Measurements from ENCODE around the gene C5.

Gene C5

DNA sequence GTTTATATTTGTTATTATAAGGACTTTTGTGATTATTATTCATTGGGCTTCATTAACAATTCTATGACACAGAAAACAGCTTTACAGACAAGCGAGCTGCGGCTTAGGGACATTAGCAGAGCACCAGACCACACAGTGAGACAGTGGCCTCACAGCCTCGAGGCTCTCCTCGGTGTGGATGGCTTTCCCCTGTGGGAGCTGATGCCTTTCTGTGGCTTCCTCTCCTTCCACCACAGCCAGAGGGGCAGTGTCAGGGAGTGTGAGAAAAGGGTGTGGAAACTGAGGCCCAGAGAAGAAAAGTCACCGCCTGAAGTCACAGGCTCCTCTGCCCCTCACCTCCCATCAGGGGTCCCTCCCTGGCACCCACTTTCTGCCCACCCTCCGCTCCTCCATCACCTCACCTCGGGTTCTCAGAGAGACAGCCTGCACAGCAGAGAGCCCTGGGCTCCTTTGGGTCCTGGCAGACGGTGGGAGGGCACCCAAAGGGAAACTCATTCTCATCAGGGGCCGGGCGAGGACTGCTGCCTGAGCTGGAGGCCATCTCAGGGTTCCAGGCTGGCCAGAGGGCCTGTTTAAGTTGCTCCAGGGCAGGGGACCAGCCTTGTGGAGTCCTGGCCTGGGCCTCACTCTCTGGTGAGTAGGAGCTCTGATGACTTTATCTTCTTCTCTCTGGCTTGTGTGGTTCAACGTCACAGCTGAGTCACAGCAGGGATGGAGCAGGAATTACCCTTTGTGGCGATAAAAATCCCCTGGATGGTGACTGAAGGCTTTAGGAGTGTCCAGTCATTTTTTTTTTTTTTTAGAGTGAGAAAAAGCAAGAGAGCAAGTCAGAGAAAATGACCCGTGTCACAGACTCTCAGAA is 124.3 kb downstream of the C5 start:
- Histone ChIP-seq H3K4me3 (ENCODE audit: low read length in 2 of 2) (peak overlapping the region in 1 of 2 donors; percentile 8), H3K9ac (ENCODE audit: low read length in 2 of 2) (no peak overlapping the region), H3K27me3 (ENCODE audit: control insufficient read depth in 1 of 2, insufficient read depth in 2 of 2, low read length in 2 of 2) (no peaks in the 10 kb centered on the region), H3K27ac (ENCODE audit: low read length) (peak overlapping the region; percentile 88), H3K36me3 (ENCODE audit: control insufficient read depth in 2 of 2, insufficient read depth in 2 of 2, low read length in 2 of 2) (peaks cover 0 to 5% of the 10 kb centered on the region in 2 donors), H3K9me3 (ENCODE audit: control insufficient read depth in 2 of 2, low read length in 2 of 2) (no peaks in the 10 kb centered on the region), H3K4me1 (ENCODE audit: control insufficient read depth, insufficient read depth, low read length) (peaks cover 39% of the 10 kb centered on the region)

- Histone ChIP-seq H3K4me3 (ENCODE audit: low read length in 2 of 2) (no peak overlapping the region), H3K9me3 (ENCODE audit: control insufficient read depth in 2 of 2, low read length in 2 of 2) (no peaks in the 10 kb centered on the region), H3K27me3 (ENCODE audit: control insufficient read depth in 1 of 2, insufficient read depth in 2 of 2, low read length in 2 of 2) (no peaks in the 10 kb centered on the region), H3K36me3 (ENCODE audit: control insufficient read depth in 2 of 2, insufficient read depth in 2 of 2, low read length in 2 of 2) (peaks cover 0 to 5% of the 10 kb centered on the region in 2 donors), H3K9ac (ENCODE audit: low read length in 2 of 2) (no peak overlapping the region), H3K27ac (ENCODE audit: low read length) (no peak overlapping the region), H3K4me1 (ENCODE audit: control insufficient read depth, insufficient read depth, low read length) (peaks cover 46% of the 10 kb centered on the region)
Observed at GRCh38 chr9:120924698-120925534, 125.2 kb downstream of the C5 start.

DNA sequence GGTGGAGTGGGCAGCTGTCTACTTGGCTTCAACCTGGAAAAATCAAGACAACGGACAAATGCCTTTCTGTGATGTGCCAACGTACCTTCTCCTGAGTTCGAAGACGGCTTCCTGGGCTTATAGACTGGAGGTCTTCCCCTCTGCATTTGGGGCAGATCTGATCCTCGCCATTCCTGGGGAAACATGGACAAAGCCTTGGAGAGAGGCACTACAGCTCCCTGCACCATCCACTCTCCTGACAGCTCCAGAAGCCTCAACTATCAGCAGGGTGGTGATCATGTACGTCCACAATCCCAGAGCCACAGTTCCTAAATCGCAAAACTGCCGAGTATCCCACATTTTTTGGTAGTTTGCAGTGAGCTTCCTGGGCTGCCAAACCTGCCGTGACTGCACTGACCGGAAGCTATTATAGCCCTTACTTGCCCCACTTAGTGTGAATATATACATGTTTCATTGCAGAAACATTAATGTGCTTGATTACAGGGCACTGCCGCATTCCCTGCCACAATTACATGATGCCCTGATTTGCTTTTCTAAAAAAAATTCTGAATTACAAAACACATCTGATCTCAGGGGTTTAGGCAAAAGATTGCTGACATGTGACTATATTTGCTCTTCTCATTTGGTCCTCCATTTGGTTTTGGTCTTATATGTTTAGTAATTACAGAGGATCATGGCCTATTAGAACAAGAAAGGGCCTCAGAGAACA is 126.3 kb downstream of the C5 start:
- Histone ChIP-seq H3K9ac (ENCODE audit: low read length in 2 of 2) (no peak overlapping the region), H3K36me3 (ENCODE audit: control insufficient read depth in 2 of 2, insufficient read depth in 2 of 2, low read length in 2 of 2) (peaks cover 0 to 5% of the 10 kb centered on the region in 2 donors), H3K4me1 (ENCODE audit: control insufficient read depth, insufficient read depth, low read length) (peaks cover 52% of the 10 kb centered on the region), H3K9me3 (ENCODE audit: control insufficient read depth in 2 of 2, low read length in 2 of 2) (no peaks in the 10 kb centered on the region), H3K27me3 (ENCODE audit: control insufficient read depth in 1 of 2, insufficient read depth in 2 of 2, low read length in 2 of 2) (no peaks in the 10 kb centered on the region), H3K27ac (ENCODE audit: low read length) (no peak overlapping the region), H3K4me3 (ENCODE audit: low read length in 2 of 2) (no peak overlapping the region)

- Histone ChIP-seq H3K4me3 (ENCODE audit: low read length in 2 of 2) (no peak overlapping the region), H3K9ac (ENCODE audit: low read length in 2 of 2) (peak overlapping the region in 1 of 2 donors; percentile 42), H3K27ac (ENCODE audit: low read length) (peak overlapping the region; percentile 66), H3K36me3 (ENCODE audit: control insufficient read depth in 2 of 2, insufficient read depth in 2 of 2, low read length in 2 of 2) (peaks cover 0 to 5% of the 10 kb centered on the region in 2 donors), H3K4me1 (ENCODE audit: control insufficient read depth, insufficient read depth, low read length) (peaks cover 45% of the 10 kb centered on the region), H3K9me3 (ENCODE audit: control insufficient read depth in 2 of 2, low read length in 2 of 2) (peaks cover 0 to under 1% of the 10 kb centered on the region in 2 donors), H3K27me3 (ENCODE audit: control insufficient read depth in 1 of 2, insufficient read depth in 2 of 2, low read length in 2 of 2) (no peaks in the 10 kb centered on the region)
Observed at GRCh38 chr9:120922404-120923195, 127.5 kb downstream of the C5 start.

DNA sequence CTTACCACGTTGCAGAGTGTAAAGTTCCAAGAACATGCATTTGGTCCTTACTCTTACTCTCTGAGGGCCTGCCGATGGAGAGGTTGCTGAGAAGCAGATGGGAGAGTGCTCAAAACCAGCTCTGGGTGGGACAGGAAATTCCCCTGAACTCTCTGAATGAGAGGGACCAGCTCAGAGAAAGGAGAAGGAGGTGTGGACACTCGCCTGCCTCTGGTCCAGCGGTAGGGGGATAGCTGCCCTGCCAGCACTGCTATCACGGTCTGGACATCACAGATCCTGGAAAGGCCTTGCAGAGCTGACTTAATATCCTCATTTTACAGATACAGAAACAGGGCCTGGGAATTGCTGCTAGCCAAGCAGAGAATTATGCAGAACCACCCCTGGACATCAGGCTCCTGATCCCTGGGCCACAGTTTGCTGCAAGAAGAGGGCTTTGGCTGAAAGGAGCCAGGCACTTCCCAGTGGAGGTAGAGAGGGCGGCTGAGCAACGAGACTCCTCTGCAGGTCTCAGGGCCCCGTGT is 128.4 kb downstream of the C5 start:
- Histone ChIP-seq H3K36me3 (ENCODE audit: control insufficient read depth in 2 of 2, insufficient read depth in 2 of 2, low read length in 2 of 2) (peaks cover 0 to 5% of the 10 kb centered on the region in 2 donors), H3K27ac (ENCODE audit: low read length) (peak overlapping the region; percentile 66)

DNA sequence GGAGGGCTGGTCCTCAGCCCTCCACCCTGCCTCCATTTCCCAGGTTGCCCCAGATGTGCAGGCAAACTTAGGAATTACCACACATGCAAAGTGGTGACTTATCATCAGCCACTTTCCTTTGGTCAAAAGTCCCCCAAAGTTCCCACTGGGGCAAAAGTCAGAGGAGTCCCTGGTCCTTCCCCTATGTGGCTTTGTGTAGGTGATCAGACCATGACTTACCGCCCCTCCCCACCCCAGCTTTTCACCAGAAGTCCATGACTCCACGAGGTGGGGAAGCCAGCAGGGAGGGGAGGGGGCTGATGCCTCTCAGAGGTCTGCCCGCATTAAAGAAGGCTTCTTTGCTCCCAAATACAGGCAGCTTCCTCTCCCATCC is 129.3 kb downstream of the C5 start:
- H3K27ac ChIP-seq (ENCODE audit: low read length) = peak overlapping the region; percentile 80
- H3K27me3 ChIP-seq (ENCODE audit: control insufficient read depth in 1 of 2, insufficient read depth in 2 of 2, low read length in 2 of 2) = no peaks in the 10 kb centered on the region
- peaks cover 0 to 5% of the 10 kb centered on the region in 2 donors for H3K36me3 ChIP-seq (ENCODE audit: control insufficient read depth in 2 of 2, insufficient read depth in 2 of 2, low read length in 2 of 2)
- H3K4me1 ChIP-seq (ENCODE audit: control insufficient read depth, insufficient read depth, low read length) = peaks cover 55% of the 10 kb centered on the region
- H3K9me3 ChIP-seq (ENCODE audit: control insufficient read depth in 2 of 2, low read length in 2 of 2) = peaks cover 0 to 5% of the 10 kb centered on the region in 2 donors
- no peak overlapping the region for H3K4me3 ChIP-seq (ENCODE audit: low read length in 2 of 2)
- H3K9ac ChIP-seq (ENCODE audit: low read length in 2 of 2) = peak overlapping the region in 1 of 2 donors; percentile 27

More for the DNA sequence above, 128.4 kb downstream of the C5 start:
- H3K9ac ChIP-seq (ENCODE audit: low read length in 2 of 2) = peak overlapping the region in 1 of 2 donors; percentile 47
- peak overlapping the region in 1 of 2 donors; percentile 8 for H3K4me3 ChIP-seq (ENCODE audit: low read length in 2 of 2)
- no peaks in the 10 kb centered on the region for H3K27me3 ChIP-seq (ENCODE audit: control insufficient read depth in 1 of 2, insufficient read depth in 2 of 2, low read length in 2 of 2)
- peaks cover 52% of the 10 kb centered on the region for H3K4me1 ChIP-seq (ENCODE audit: control insufficient read depth, insufficient read depth, low read length)
- peaks cover 0 to 5% of the 10 kb centered on the region in 2 donors for H3K9me3 ChIP-seq (ENCODE audit: control insufficient read depth in 2 of 2, low read length in 2 of 2)

DNA sequence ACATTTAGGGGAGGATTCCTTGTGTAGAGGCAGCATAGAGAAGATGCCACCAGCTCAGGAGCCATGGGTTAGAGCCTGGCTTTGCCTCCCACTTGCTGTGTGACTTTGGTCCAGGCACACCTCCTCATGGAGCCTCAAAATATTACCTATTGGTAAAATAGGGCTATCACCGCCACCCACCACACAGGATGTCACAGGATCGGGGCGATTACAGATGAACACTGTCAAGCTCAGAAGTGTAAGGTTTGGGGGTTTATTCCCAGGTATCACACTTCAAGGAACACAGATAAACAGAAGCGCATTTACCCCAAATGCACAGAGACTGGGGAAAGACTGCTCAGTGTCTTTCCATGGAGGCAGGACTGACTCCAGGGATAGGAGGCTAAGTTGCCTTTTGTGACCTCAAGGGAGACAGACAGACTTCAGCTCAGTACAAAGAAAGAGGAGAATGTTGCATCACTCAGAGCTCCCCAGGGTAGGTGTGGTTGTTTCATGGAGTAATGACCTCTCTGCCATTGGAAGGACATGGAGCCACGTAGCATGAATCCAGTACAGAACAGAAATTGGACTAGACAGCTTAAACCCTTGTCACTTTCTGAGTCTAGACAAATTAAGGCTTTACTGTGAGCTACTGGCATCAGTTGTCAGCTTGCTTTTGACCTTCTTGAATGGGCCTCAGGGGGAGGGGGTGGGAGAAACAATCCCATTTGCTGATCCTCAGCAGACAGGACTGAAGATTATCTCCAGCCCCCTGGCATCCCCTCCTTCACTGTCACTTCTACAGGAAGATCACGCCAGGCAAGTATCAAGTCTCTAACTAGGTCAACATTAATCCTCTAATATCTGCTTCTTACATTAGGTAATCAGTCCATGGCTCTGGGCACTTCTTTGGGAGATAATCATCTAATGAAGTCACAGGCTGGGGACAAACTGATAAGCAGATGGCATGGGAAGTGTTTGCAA is 130.0 kb downstream of the C5 start:
- peaks cover 0 to 5% of the 10 kb centered on the region in 2 donors for H3K36me3 ChIP-seq (ENCODE audit: control insufficient read depth in 2 of 2, insufficient read depth in 2 of 2, low read length in 2 of 2)
- H3K4me1 ChIP-seq (ENCODE audit: control insufficient read depth, insufficient read depth, low read length) = peaks cover 55% of the 10 kb centered on the region
- H3K4me3 ChIP-seq (ENCODE audit: low read length in 2 of 2) = no peak overlapping the region
- H3K9ac ChIP-seq (ENCODE audit: low read length in 2 of 2) = peak overlapping the region; percentile 27 to 47
- H3K27me3 ChIP-seq (ENCODE audit: control insufficient read depth in 1 of 2, insufficient read depth in 2 of 2, low read length in 2 of 2) = no peaks in the 10 kb centered on the region
- H3K27ac ChIP-seq (ENCODE audit: low read length) = peak overlapping the region; percentile 80
- peaks cover 0 to 5% of the 10 kb centered on the region in 2 donors for H3K9me3 ChIP-seq (ENCODE audit: control insufficient read depth in 2 of 2, low read length in 2 of 2)

DNA sequence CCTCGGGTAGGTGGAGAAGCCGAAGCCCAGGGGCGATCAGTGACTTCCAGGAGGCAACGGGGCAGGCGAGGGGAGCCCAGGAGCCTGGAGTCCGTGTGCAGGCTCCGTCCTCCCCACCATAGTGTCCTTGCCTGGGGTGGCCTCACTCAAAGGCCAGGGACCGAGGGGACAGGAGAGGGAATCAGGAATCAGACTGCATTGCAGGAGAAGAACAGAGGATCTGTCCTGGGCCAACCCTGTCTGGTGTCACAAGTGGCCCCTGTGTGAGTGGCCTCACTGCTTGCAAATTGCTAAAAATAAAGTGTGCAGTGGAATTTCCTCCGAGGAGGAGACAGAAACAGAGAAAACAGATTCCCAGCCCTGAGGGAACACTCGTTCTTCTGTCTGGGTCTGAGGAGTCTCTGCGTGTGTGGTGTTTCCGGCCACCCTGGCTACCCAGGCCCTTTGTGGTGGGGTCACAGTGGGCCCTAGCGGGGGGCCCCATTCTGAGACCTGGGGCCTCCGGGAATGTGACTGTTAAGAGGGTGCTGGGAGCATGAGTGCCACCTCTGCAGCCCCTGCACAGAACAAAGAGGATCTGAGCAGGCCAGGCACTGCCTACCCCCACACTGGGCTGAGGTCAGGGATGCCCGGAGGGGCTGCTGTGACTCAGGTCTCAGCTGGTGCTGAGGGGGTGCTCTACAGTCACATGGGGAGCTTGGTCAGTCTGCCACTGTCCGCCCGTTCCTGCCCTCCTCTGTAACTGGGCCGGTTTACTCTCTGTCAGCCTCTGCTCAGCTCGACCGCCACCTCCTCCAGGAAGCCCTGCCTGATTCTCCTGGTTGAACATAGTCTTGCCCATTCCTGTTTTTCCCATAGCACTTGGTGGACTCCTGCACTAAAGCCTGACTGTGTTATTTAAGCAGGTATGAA is 130.9 kb downstream of the C5 start:
- peak overlapping the region; percentile 31 to 55 for H3K9ac ChIP-seq (ENCODE audit: low read length in 2 of 2)

More for the DNA sequence above, 130.9 kb downstream of the C5 start:
- Histone ChIP-seq H3K27me3 (ENCODE audit: control insufficient read depth in 1 of 2, insufficient read depth in 2 of 2, low read length in 2 of 2) (no peaks in the 10 kb centered on the region), H3K4me3 (ENCODE audit: low read length in 2 of 2) (no peak overlapping the region), H3K9me3 (ENCODE audit: control insufficient read depth in 2 of 2, low read length in 2 of 2) (peaks cover 0 to 5% of the 10 kb centered on the region in 2 donors), H3K27ac (ENCODE audit: low read length) (peak overlapping the region; percentile 80), H3K4me1 (ENCODE audit: control insufficient read depth, insufficient read depth, low read length) (peaks cover 62% of the 10 kb centered on the region), H3K36me3 (ENCODE audit: control insufficient read depth in 2 of 2, insufficient read depth in 2 of 2, low read length in 2 of 2) (peaks cover 1 to 2% of the 10 kb centered on the region in 2 donors)

All from stomach smooth muscle (tissue), 2 donors.